ENCODE measurements around the gene DRC1. TPM values are rescaled to one million over a fixed set of nuclear protein-coding genes. Genes with fewer than 3 reads are reported as not detected.

Gene DRC1
- total and polyA plus RNA-seq, 4 donors = 2.5 to 18.4 (median 8.8) TPM

DNA sequence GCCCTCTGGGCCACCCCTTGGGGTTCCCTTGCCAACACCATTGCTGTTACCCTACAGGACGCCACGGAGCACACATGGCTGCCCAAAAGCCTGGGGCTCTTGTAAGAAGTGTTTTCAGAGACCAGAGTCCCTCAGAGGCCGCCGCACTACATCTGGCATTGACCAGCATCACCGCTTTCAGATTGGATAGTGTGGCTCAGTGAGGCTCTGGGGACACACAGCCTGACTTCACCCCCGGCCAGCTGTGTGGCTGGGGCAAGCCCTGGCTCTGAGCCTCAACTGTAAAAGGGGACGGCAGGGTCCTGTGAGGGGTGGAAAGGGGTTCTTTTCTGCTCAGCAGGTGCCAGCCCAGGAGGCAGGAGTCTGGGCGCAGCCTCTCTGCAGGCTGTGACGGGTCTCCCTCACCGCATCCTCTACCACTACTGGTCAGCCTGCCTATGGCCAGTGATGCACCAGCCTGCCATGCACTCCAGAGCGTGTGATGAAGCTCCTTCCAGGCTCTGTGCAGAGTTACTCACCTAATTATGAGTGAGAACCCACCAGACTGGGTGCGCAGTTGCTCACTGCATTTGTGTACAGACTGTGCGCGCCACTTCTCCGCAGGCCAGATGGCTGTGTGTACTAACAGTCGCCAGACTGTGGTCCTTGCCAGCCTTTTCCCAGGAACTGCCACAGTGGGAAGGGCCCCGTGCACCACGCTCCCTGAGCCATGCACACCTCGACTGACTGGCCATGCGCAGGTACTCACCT, 86.9 kb downstream of the DRC1 start:
- TF ChIP-seq, protein P1, sequence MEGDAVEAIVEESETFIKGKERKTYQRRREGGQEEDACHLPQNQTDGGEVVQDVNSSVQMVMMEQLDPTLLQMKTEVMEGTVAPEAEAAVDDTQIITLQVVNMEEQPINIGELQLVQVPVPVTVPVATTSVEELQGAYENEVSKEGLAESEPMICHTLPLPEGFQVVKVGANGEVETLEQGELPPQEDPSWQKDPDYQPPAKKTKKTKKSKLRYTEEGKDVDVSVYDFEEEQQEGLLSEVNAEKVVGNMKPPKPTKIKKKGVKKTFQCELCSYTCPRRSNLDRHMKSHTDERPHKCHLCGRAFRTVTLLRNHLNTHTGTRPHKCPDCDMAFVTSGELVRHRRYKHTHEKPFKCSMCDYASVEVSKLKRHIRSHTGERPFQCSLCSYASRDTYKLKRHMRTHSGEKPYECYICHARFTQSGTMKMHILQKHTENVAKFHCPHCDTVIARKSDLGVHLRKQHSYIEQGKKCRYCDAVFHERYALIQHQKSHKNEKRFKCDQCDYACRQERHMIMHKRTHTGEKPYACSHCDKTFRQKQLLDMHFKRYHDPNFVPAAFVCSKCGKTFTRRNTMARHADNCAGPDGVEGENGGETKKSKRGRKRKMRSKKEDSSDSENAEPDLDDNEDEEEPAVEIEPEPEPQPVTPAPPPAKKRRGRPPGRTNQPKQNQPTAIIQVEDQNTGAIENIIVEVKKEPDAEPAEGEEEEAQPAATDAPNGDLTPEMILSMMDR (IDR thresholded peaks at IDR 0.05; ENCODE audit: control extremely low read depth, extremely low read depth) = no peak
- H3K27me3 ChIP-seq (ENCODE audit: control insufficient read depth in 3 of 3, insufficient read depth in 3 of 3, low read length in 2 of 3) = no peaks in the 10 kb centered on the region
- no peak overlapping the region for H3K9ac ChIP-seq (ENCODE audit: insufficient read depth in 1 of 2, low read length in 2 of 2)
- H3K4me1 ChIP-seq (ENCODE audit: control insufficient read depth in 5 of 5, insufficient read depth in 5 of 5, low read length in 5 of 5) = peaks cover 0 to 9% (median 4%) of the 10 kb centered on the region in 5 donors
- DNase-seq (no peak), ATAC-seq (ENCODE audit: insufficient read depth, low FRiP score) (no peak)
- no peaks in the 10 kb centered on the region for H3K9me3 ChIP-seq (ENCODE audit: control insufficient read depth in 4 of 4, insufficient read depth in 3 of 4, low read length in 3 of 4)
- H3K27ac ChIP-seq (ENCODE audit: low read depth in 1 of 2, low read length in 1 of 2) = no peak overlapping the region
- H3K36me3 ChIP-seq (ENCODE audit: control insufficient read depth in 4 of 4, insufficient read depth in 4 of 4, low read length in 4 of 4) = no peaks in the 10 kb centered on the region
- no peak overlapping the region for H3K4me3 ChIP-seq
- WGBS, 2 donors = 92 to 94% methylated on average over 20 of the region's 20 CpGs

DNA sequence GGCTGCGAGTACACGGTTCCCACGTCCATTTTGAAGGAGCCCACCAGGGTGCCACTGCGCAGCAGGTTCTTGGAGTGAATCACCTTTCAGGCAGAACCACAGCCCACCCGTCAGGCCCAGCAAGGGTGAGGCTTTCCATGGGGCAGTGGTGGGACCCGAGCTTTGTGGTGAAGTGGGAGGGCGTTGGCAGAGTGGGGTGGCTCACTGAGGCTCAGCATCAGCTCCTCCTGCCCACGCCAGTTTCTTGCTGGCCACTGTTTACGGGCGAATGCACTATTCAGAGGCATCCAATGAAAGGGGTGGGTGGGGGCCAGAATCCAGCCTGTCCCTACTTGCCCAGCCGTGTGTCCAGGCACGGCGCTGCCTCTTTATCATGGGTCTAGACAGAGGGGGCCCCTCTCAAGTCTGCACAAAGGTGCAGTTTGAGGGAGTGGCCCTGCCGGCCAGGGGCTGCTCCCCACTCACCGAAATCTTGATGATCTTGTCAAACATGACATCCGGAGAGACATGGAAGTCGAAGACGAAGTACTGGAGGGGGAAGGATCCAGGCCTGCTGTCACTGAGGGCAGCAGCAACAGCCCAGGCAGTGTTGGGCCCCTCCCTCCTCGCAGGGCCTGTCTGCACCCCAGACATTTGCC, 87.6 kb downstream of the DRC1 start:
- no peaks in the 10 kb centered on the region for H3K27me3 ChIP-seq (ENCODE audit: control insufficient read depth in 3 of 3, insufficient read depth in 3 of 3, low read length in 2 of 3)
- no peak overlapping the region for H3K9ac ChIP-seq (ENCODE audit: insufficient read depth in 1 of 2, low read length in 2 of 2)
- peaks cover 0 to 3% (median 0%) of the 10 kb centered on the region in 5 donors for H3K4me1 ChIP-seq (ENCODE audit: control insufficient read depth in 5 of 5, insufficient read depth in 5 of 5, low read length in 5 of 5)
- no peaks in the 10 kb centered on the region for H3K9me3 ChIP-seq (ENCODE audit: control insufficient read depth in 4 of 4, insufficient read depth in 3 of 4, low read length in 3 of 4)
- TF ChIP-seq, protein P1 (IDR thresholded peaks at IDR 0.05; ENCODE audit: control extremely low read depth, extremely low read depth) = no peak
- 85 to 93% methylated on average over 19 of the region's 19 CpGs for WGBS, 2 donors
- H3K36me3 ChIP-seq (ENCODE audit: control insufficient read depth in 4 of 4, insufficient read depth in 4 of 4, low read length in 4 of 4) = no peaks in the 10 kb centered on the region
- H3K27ac ChIP-seq (ENCODE audit: low read depth in 1 of 2, low read length in 1 of 2) = no peak overlapping the region
- ATAC-seq (ENCODE audit: insufficient read depth, low FRiP score) = no peak
- H3K4me3 ChIP-seq = no peak overlapping the region
- DNase-seq = no peak

DNA sequence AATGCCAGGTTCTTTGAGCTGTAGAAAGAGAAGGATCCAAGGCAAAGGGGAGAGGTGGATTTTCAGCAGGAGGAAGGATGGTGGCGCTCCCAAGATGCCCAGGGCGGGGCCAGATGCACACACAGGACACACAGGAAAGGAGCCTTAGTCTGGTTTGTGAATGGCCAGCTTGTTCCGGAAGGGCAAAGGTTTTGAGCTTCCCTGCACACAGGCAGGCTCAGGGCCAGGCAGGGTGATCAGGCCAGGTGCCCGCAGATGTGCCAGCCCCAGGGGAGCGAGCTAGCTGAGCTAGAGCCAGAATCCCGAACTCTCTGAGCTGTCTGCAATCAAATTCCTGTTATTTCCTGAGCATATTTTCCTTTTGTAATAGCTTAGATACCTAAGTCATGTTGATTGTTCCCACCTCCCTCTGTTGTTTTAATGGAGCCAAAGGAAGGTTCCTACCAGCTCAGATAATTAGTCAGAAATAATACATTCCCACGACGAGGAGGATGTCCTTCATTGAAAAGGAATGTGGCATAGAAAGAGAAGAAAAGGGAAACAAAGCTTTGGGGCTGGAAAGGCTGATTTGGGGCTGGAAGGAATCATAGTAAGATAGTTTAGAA, 89.9 kb downstream of the DRC1 start:
- Histone ChIP-seq H3K4me3 (no peak overlapping the region), H3K27me3 (ENCODE audit: control insufficient read depth in 3 of 3, insufficient read depth in 3 of 3, low read length in 2 of 3) (no peaks in the 10 kb centered on the region), H3K4me1 (ENCODE audit: control insufficient read depth in 5 of 5, insufficient read depth in 5 of 5, low read length in 5 of 5) (no peaks in the 10 kb centered on the region), H3K27ac (ENCODE audit: low read depth in 1 of 2, low read length in 1 of 2) (no peak overlapping the region), H3K9me3 (ENCODE audit: control insufficient read depth in 4 of 4, insufficient read depth in 3 of 4, low read length in 3 of 4) (no peaks in the 10 kb centered on the region), H3K36me3 (ENCODE audit: control insufficient read depth in 4 of 4, insufficient read depth in 4 of 4, low read length in 4 of 4) (no peaks in the 10 kb centered on the region), H3K9ac (ENCODE audit: insufficient read depth in 1 of 2, low read length in 2 of 2) (no peak overlapping the region)
- DNase-seq (no peak), ATAC-seq (ENCODE audit: insufficient read depth, low FRiP score) (no peak)
- TF ChIP-seq, protein P1 (IDR thresholded peaks at IDR 0.05; ENCODE audit: control extremely low read depth, extremely low read depth) = no peak
- WGBS, 2 donors = 78 to 87% methylated on average over 8 of the region's 8 CpGs
